Neural crest cell (in vitro differentiated cells): ENCODE measurements around the gene DNAJC6. TPM values are rescaled to one million over a fixed set of nuclear protein-coding genes. Genes with fewer than 3 reads are reported as not detected.
"Not testable (repeated sequence)": the region's sequence is repeated elsewhere in the genome, so short reads cannot be mapped to it uniquely, and the experiment has no call there.

Source experiments
- DNase-seq: peaks from one replicate; pipeline ENCODE4 v3.0.0; 2021; ENCODE audit warnings: low read depth, mixed read lengths, low spot score
- H3K27ac Mint-ChIP-seq: one replicate; pipeline ENCODE4 v1.8.0; 2021; ENCODE audit warnings: mild to moderate bottlenecking, mixed read lengths; ENCODE audit not compliant: unreplicated experiment
- H3K27me3 Mint-ChIP-seq: 2 replicates; pipeline ENCODE4 v1.8.0; 2021; ENCODE audit warnings: low read depth, mild to moderate bottlenecking, mixed read lengths
- H3K36me3 Mint-ChIP-seq: 2 replicates; pipeline ENCODE4 v1.8.0; 2021; ENCODE audit warnings: low read depth, mild to moderate bottlenecking, mixed read lengths
- H3K4me1 Mint-ChIP-seq: 2 replicates; pipeline ENCODE4 v1.8.0; 2021; ENCODE audit warnings: mixed read lengths
- H3K4me3 Mint-ChIP-seq: one replicate; pipeline ENCODE4 v1.8.0; 2021; ENCODE audit warnings: mild to moderate bottlenecking, mixed read lengths
- H3K9me3 Mint-ChIP-seq: 2 replicates; pipeline ENCODE4 v1.8.0; 2021; ENCODE audit warnings: mixed read lengths
- total RNA-seq: library from RNA; stranded (reverse); gene quantifications from 2 replicates; pipeline ENCODE4 v1.2.1, GENCODE V29; 2021
- TF ChIP-seq, protein P1 (sequence below): fragments of 200-600 bp; sonication (generic); conservative IDR thresholded peaks from 2 replicates; pipeline ENCODE4 v1.5.0; 2021; ENCODE audit warnings: antibody characterized with exemption, mild to moderate bottlenecking

DNAJC6 gene
- total RNA-seq, 1 donor from 2014 or later, result 2.4 TPM

DNA sequence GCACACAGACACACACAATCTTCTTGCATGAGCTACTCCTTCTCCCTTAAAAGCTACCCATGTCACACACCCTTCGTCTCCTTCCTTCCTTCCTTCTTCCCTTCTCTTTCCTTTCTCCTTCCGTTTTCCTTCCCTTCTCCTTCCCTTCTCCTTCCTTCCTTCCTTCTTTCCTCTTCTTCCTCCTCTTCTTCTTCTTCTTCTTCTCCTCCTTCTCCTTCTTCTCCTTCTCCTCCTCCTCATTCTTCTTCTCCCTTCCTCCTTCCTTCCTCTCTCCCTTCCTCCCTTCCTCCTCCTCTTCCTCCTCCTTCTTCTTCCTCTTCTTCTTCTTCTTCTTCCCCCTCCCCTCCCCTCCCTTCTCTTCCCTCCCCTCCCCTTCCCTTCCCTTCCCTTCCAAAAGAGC is 59.1 kb downstream of the DNAJC6 start:
- H3K9me3 Mint-ChIP-seq, result no peaks in the 10 kb centered on the region
- no peaks in the 10 kb centered on the region for H3K4me1 Mint-ChIP-seq
- no peak overlapping the region for H3K27ac Mint-ChIP-seq
- H3K27me3 Mint-ChIP-seq, result peaks cover 8% of the 10 kb centered on the region
- TF ChIP-seq, protein P1, sequence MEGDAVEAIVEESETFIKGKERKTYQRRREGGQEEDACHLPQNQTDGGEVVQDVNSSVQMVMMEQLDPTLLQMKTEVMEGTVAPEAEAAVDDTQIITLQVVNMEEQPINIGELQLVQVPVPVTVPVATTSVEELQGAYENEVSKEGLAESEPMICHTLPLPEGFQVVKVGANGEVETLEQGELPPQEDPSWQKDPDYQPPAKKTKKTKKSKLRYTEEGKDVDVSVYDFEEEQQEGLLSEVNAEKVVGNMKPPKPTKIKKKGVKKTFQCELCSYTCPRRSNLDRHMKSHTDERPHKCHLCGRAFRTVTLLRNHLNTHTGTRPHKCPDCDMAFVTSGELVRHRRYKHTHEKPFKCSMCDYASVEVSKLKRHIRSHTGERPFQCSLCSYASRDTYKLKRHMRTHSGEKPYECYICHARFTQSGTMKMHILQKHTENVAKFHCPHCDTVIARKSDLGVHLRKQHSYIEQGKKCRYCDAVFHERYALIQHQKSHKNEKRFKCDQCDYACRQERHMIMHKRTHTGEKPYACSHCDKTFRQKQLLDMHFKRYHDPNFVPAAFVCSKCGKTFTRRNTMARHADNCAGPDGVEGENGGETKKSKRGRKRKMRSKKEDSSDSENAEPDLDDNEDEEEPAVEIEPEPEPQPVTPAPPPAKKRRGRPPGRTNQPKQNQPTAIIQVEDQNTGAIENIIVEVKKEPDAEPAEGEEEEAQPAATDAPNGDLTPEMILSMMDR, result no peak
- H3K4me3 Mint-ChIP-seq, result no peak overlapping the region
- H3K36me3 Mint-ChIP-seq, result no peaks in the 10 kb centered on the region
- DNase-seq, result no peak

DNA sequence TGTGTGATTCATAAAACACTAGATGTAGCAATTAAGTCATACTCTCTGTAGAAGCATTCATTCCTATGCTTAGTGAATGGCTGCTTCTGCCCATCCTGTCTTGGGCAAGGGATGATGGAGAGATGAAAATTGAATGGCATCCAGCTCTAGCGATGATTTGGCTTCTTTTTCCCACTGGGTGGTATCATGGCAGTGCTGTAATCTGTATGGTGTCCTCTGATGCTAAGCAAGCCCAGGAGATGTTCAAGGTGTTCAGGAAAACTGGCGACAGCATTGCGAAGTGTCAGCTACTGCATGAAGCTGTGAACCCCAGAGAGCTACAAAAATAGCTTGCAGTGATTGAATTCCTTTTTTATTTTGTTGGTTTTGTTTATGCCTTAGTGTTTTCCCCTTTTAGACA is 62.2 kb downstream of the DNAJC6 start:
- Mint-ChIP-seq H3K9me3 (peaks cover 3% of the 10 kb centered on the region), H3K27me3 (peaks cover 8% of the 10 kb centered on the region), H3K36me3 (no peaks in the 10 kb centered on the region), H3K27ac (no peak overlapping the region), H3K4me3 (no peak overlapping the region), H3K4me1 (no peaks in the 10 kb centered on the region)
- TF ChIP-seq, protein P1, result no peak
- DNase-seq, result no peak

DNA sequence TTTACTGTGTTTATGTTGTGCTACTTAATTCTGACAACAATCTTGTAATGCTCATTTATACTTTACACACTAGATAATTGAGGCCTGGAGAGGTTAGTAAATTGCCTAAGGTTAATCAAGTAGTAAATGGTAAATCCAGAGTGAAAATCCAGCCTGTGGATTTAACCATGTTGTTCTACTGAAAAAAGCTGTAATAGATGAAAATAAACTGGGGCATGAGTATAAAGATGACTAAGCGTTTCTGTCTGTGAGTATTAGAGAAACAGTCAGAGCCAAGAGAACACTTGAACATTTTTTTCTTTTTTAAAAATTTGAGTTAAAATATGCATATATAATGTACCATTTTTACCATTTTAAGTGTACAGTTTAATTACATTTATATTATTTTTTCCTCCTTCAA is 63.2 kb downstream of the DNAJC6 start:
- Mint-ChIP-seq H3K27ac (no peak overlapping the region), H3K27me3 (peaks cover 8% of the 10 kb centered on the region), H3K4me1 (no peaks in the 10 kb centered on the region), H3K4me3 (no peak overlapping the region), H3K9me3 (peaks cover 3% of the 10 kb centered on the region), H3K36me3 (no peaks in the 10 kb centered on the region)
- TF ChIP-seq, protein P1, result no peak
- no peak for DNase-seq

DNA sequence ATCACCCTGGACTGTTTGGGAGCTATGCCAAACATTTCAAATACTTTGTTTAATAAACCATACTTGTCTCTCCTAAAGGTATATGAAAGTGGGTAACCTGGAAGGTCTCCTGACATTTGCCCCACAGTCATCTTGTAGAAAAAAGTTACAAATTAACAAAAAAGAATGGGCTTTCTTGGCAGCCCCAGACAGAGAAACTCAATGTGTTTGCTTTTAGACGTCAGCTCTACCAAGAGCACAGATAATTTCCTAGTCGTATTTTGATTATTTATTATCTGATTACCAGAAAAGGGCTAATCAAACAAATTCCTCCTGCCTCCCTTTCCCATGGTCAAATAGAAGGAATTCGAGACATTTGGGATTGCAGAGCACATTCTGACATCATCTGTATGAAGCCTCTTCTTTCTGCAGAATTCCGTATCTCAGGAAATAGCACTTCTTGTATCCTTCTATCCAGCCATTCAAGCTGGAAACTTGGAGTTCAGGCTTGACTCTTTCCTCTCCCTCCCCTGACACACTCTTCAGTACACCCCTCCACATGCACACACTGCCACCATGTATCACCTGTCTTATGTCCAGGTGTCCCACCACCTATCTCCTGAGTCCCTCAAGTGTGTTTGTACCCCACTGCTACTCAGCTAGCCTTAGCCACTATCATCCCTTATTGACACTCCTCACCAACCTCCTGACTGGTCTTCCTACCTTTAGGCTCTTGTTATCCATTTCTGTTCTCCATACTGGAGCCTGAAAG is 68.3 kb downstream of the DNAJC6 start:
- no peaks in the 10 kb centered on the region for H3K4me1 Mint-ChIP-seq
- no peak overlapping the region for H3K27ac Mint-ChIP-seq

DNA sequence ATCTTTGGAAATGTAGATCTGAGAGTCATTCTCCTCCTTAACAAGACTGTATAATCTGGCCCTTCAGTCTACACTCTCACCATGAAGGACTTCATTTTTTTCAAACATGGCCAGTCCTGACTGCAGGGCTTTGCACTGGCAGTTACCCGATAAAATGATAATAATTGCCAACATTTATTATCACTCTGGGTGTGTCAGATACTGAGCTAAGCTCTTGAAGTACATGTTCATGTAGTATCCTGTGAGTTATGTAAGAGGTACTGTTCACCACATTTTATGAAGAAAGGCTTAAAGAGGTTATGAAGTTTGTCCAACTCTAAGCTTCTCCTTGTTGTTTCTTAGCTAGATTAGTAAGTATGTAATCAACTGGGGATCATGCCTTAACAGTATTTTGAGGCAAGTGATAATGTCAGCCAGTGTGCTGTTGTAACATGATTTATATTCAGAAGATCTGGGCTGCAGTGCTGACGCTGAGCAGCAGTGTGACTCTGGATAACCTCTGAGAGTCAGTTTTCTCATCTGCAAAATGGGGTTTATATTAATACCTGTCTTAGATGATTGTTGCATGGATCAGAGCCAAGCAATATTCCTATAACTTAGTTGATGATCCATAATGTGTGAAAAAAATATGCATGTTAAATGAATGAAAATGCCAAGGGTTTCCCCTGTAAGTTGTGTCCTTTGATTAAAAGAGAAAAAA is 69.1 kb downstream of the DNAJC6 start:
- TF ChIP-seq, protein P1, result no peak
- Mint-ChIP-seq H3K4me1 (no peaks in the 10 kb centered on the region), H3K27ac (no peak overlapping the region), H3K36me3 (peaks cover 2% of the 10 kb centered on the region), H3K4me3 (no peak overlapping the region), H3K27me3 (peaks cover 5% of the 10 kb centered on the region), H3K9me3 (peaks cover 3% of the 10 kb centered on the region)
- DNase-seq, result no peak

More for the DNA sequence above, 68.3 kb downstream of the DNAJC6 start:
- Mint-ChIP-seq H3K4me3 (no peak overlapping the region), H3K36me3 (peaks cover 2% of the 10 kb centered on the region), H3K9me3 (peaks cover 3% of the 10 kb centered on the region), H3K27me3 (peaks cover 5% of the 10 kb centered on the region)
- TF ChIP-seq, protein P1, result no peak
- no peak for DNase-seq

DNA sequence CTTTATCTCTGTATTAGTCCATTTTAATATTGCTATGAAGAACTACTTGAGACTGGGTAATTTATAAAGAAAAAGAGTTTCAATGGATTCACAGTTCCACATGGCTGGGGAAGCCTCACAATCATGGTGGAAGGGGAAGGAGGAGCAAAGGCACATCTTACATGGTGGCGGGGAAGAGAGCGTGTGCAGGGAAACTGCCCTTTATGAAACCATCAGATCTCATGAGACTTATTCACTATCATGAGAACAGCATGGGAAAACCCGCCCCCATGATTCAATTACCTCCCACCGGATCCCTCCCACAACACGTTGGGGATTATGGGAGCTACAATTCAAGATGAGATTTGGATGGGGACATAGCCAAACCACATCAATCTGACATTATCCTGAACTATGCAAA is 75.1 kb downstream of the DNAJC6 start:
- H3K27me3 Mint-ChIP-seq, H3K4me3 Mint-ChIP-seq, H3K36me3 Mint-ChIP-seq, H3K4me1 Mint-ChIP-seq, H3K27ac Mint-ChIP-seq, H3K9me3 Mint-ChIP-seq, DNase-seq: not testable (repeated sequence)
